Activated CD8-positive, alpha-beta memory T cell treated with anti-CD3 and anti-CD28 coated beads, Interleukin-2, amount 50 U/mL, for 24 hours (primary cell): ENCODE data around the gene VSIG4.
"Not testable (repeated sequence)": the region's sequence is repeated elsewhere in the genome, so short reads cannot be mapped to it uniquely, and the experiment has no call there.

Experiments
- DNase-seq: peaks from one replicate; pipeline ENCODE4 v3.0.0-alpha.2; 2020; ENCODE audit errors: extremely low read depth

Gene VSIG4

GRCh38 chrX:65977161-65977560 lies 62.7 kb downstream of the VSIG4 start:
- DNase-seq = not testable (repeated sequence)

GRCh38 chrX:65976161-65976560 lies 63.7 kb downstream of the VSIG4 start:
- DNase-seq = no peak

- not testable (repeated sequence) for DNase-seq
Measured at GRCh38 chrX:65975161-65975751, 64.6 kb downstream of the VSIG4 start.
